ENCODE data around the gene C22orf31.

The C22orf31 gene

DNA sequence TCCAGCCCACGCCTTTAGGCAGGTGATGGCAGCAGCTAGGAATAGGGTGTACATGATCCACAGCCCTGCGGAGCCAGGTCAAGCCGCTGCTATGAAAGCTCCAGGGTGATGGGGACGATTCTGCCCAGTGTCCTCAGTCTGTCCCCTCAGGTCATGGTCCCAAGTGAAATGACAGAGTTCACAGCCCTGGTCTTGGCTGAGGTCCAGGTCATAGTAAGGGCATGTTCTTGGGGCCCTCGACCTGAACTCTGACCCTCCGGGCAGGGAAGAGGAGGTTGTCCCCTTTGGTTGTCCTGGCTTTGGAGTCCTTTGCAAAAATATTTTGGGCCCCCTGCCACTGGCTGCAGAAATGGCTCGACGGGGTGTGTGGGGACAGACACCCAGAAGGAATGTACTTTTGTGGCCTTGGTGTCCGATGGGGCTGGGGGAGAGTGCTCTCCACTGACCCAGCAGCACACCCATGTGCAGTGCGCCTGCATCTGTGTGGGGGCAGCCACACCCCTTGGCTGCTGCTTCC, 7.3 kb downstream of the C22orf31 start:
- DNase-seq, result no peak
- Histone ChIP-seq H3K79me2 (ENCODE audit: low read length) (no peaks in the 10 kb centered on the region), H3K9me2 (replicated peaks; ENCODE audit: insufficient read depth, low read length) (no peaks in the 10 kb centered on the region), H3K27me3 (replicated peaks; ENCODE audit: insufficient read depth, low read length) (no peaks in the 10 kb centered on the region), H3K9ac (ENCODE audit: low read length) (no peak overlapping the region), H3K27ac (ENCODE audit: low read length) (no peak overlapping the region), H3K9me3 (replicated peaks; ENCODE audit: insufficient read depth, low read length) (no peaks in the 10 kb centered on the region), H4K20me1 (ENCODE audit: insufficient read depth, low read length) (no peaks in the 10 kb centered on the region), H3F3A (ENCODE audit: insufficient read depth, low read length) (no peaks in the 10 kb centered on the region), H2AFZ (ENCODE audit: low read length) (no peak overlapping the region), H3K4me2 (ENCODE audit: low read depth, low read length) (no peak overlapping the region), H3K36me3 (replicated peaks; ENCODE audit: insufficient read depth, low read length) (no peaks in the 10 kb centered on the region), H3K4me3 (ENCODE audit: low read length) (no peak overlapping the region), H3K4me1 (ENCODE audit: low read length) (no peaks in the 10 kb centered on the region)
- no peak for TF ChIP-seq EZH2 (optimal IDR thresholded peaks at IDR 0.05; ENCODE audit: low read depth, low read length)
- no peak for TF ChIP-seq EZH2phosphoT487 (IDR thresholded peaks at IDR 0.05; ENCODE audit: low read length)
- TF ChIP-seq CTCF (IDR thresholded peaks at IDR 0.05; ENCODE audit: low read length), result no peak

- no peaks in the 10 kb centered on the region for H3K9me3 ChIP-seq (replicated peaks; ENCODE audit: insufficient read depth, low read length)
- H3K36me3 ChIP-seq (replicated peaks; ENCODE audit: insufficient read depth, low read length), result no peaks in the 10 kb centered on the region
- no peaks in the 10 kb centered on the region for H3K9me2 ChIP-seq (replicated peaks; ENCODE audit: insufficient read depth, low read length)
- no peak for TF ChIP-seq EZH2 (optimal IDR thresholded peaks at IDR 0.05; ENCODE audit: low read depth, low read length)
- TF ChIP-seq EZH2phosphoT487 (IDR thresholded peaks at IDR 0.05; ENCODE audit: low read length), result no peak
- TF ChIP-seq CTCF (IDR thresholded peaks at IDR 0.05; ENCODE audit: low read length), result no peak
- no peaks in the 10 kb centered on the region for H3F3A ChIP-seq (ENCODE audit: insufficient read depth, low read length)
- H3K4me1 ChIP-seq (ENCODE audit: low read length), result no peaks in the 10 kb centered on the region
- no peaks in the 10 kb centered on the region for H3K79me2 ChIP-seq (ENCODE audit: low read length)
- H4K20me1 ChIP-seq (ENCODE audit: insufficient read depth, low read length), result no peaks in the 10 kb centered on the region
- H3K27me3 ChIP-seq (replicated peaks; ENCODE audit: insufficient read depth, low read length), result no peaks in the 10 kb centered on the region
- DNase-seq, result no peak
- H3K4me2 ChIP-seq (ENCODE audit: low read depth, low read length), result no peak overlapping the region
- no peak overlapping the region for H2AFZ ChIP-seq (ENCODE audit: low read length)
- no peak overlapping the region for H3K9ac ChIP-seq (ENCODE audit: low read length)
- no peak overlapping the region for H3K4me3 ChIP-seq (ENCODE audit: low read length)
- H3K27ac ChIP-seq (ENCODE audit: low read length), result no peak overlapping the region
Observed at GRCh38 chr22:29053048-29053702, 8.5 kb downstream of the C22orf31 start.

- Histone ChIP-seq H3K9me2 (replicated peaks; ENCODE audit: insufficient read depth, low read length) (no peaks in the 10 kb centered on the region), H3K27me3 (replicated peaks; ENCODE audit: insufficient read depth, low read length) (no peaks in the 10 kb centered on the region), H3K9me3 (replicated peaks; ENCODE audit: insufficient read depth, low read length) (no peaks in the 10 kb centered on the region), H3K4me2 (ENCODE audit: low read depth, low read length) (no peak overlapping the region), H3K36me3 (replicated peaks; ENCODE audit: insufficient read depth, low read length) (no peaks in the 10 kb centered on the region), H3K79me2 (ENCODE audit: low read length) (no peaks in the 10 kb centered on the region), H3K4me3 (ENCODE audit: low read length) (no peak overlapping the region), H2AFZ (ENCODE audit: low read length) (no peak overlapping the region), H3K9ac (ENCODE audit: low read length) (no peak overlapping the region), H3K27ac (ENCODE audit: low read length) (no peak overlapping the region), H3K4me1 (ENCODE audit: low read length) (no peaks in the 10 kb centered on the region), H3F3A (ENCODE audit: insufficient read depth, low read length) (no peaks in the 10 kb centered on the region), H4K20me1 (ENCODE audit: insufficient read depth, low read length) (no peaks in the 10 kb centered on the region)
- TF ChIP-seq EZH2 (optimal IDR thresholded peaks at IDR 0.05; ENCODE audit: low read depth, low read length), result no peak
- TF ChIP-seq EZH2phosphoT487 (IDR thresholded peaks at IDR 0.05; ENCODE audit: low read length), result no peak
- no peak for TF ChIP-seq CTCF (IDR thresholded peaks at IDR 0.05; ENCODE audit: low read length)
- DNase-seq, result no peak
Observed at GRCh38 chr22:29050457-29050856, 11.2 kb downstream of the C22orf31 start.

Data from MM.1S (cell line).